Upper lobe of right lung (tissue), 1 donor: ENCODE data around the gene DIP2C. TPM values are rescaled to one million over a fixed set of nuclear protein-coding genes. Genes with fewer than 3 reads are reported as not detected.

Source experiments
- ATAC-seq: fragments of 200-7000 bp; cut with Tn5 transposase; one replicate; pipeline ENCODE4 v1.9.1; 2020; ENCODE audit warnings: mild to moderate bottlenecking, moderate library complexity
- DNase-seq: peaks from one replicate; pipeline ENCODE4 v3.0.0-alpha.2; 2020
- H3K27ac ChIP-seq: fragments of 200-600 bp; one replicate; pipeline ENCODE4 v1.8.0; 2022
- H3K27me3 ChIP-seq: fragments of 200-600 bp; one replicate; pipeline ENCODE4 v1.8.0; 2022; ENCODE audit warnings: mild to moderate bottlenecking
- H3K36me3 ChIP-seq: fragments of 200-600 bp; one replicate; pipeline ENCODE4 v1.8.0; 2022
- H3K4me1 ChIP-seq: fragments of 200-600 bp; one replicate; pipeline ENCODE4 v1.8.0; 2022
- H3K4me3 ChIP-seq: fragments of 200-600 bp; one replicate; pipeline ENCODE4 v1.8.0; 2022; ENCODE audit warnings: mild to moderate bottlenecking
- H3K9me3 ChIP-seq: fragments of 200-600 bp; one replicate; pipeline ENCODE4 v1.8.0; 2022
- CTCF ChIP-seq: fragments of 200-600 bp; IDR thresholded peaks from one replicate; pipeline ENCODE4 v1.8.0; 2022; ENCODE audit warnings: antibody characterized with exemption
- intact Hi-C: fragments of 100-400 bp; cut with DNase I; formaldehyde crosslinking; loops from one replicate; pipeline ENCODE4 v1.11.0; 2022
- total RNA-seq: library from RNA; stranded (reverse); fragmentation: NEBNext Ultra II Directional; extraction: Animal tissue kit (Norgen Biotek cat#: 25700); gene quantifications from one replicate; pipeline ENCODE4 v1.2.1, GENCODE V29; 2021
- donor health status: DM: no; HTN: yes; CAD: no; lungs with severe emphysema.

The DIP2C gene
- total RNA-seq, 1 donor from 2014 or later, result 17.3 TPM

GRCh38 chr10:441659-442058 is 247.8 kb downstream of the DIP2C start:
- H3K9me3 ChIP-seq, result no peaks in the 10 kb centered on the region
- no peaks in the 10 kb centered on the region for H3K4me1 ChIP-seq
- intact Hi-C loops, result no loop called here
- no peaks in the 10 kb centered on the region for H3K27me3 ChIP-seq
- H3K27ac ChIP-seq, result no peak overlapping the region
- no peak overlapping the region for H3K4me3 ChIP-seq
- DNase-seq (no peak), ATAC-seq (no peak)
- TF ChIP-seq CTCF, result no peak
- no peaks in the 10 kb centered on the region for H3K36me3 ChIP-seq

- Histone ChIP-seq H3K27me3 (no peaks in the 10 kb centered on the region), H3K27ac (no peak overlapping the region), H3K4me1 (no peaks in the 10 kb centered on the region), H3K9me3 (no peaks in the 10 kb centered on the region), H3K4me3 (no peak overlapping the region), H3K36me3 (no peaks in the 10 kb centered on the region)
- intact Hi-C loops, result no loop called here
- no peak for DNase-seq
- no peak for ATAC-seq
- TF ChIP-seq CTCF, result no peak
Measured at GRCh38 chr10:440127-440526, 249.3 kb downstream of the DIP2C start.

GRCh38 chr10:437698-438490 is 251.6 kb downstream of the DIP2C start:
- Histone ChIP-seq H3K27ac (no peak overlapping the region), H3K9me3 (no peaks in the 10 kb centered on the region), H3K36me3 (no peaks in the 10 kb centered on the region), H3K27me3 (no peaks in the 10 kb centered on the region), H3K4me1 (no peaks in the 10 kb centered on the region), H3K4me3 (no peak overlapping the region)
- no peak for TF ChIP-seq CTCF
- intact Hi-C loops, result no loop called here
- DNase-seq, result no peak
- ATAC-seq, result no peak

GRCh38 chr10:436911-437665 is 252.4 kb downstream of the DIP2C start:
- TF ChIP-seq CTCF, result no peak
- DNase-seq (no peak), ATAC-seq (no peak)
- no peaks in the 10 kb centered on the region for H3K27me3 ChIP-seq
- no peaks in the 10 kb centered on the region for H3K9me3 ChIP-seq
- H3K4me3 ChIP-seq, result no peak overlapping the region
- no peaks in the 10 kb centered on the region for H3K36me3 ChIP-seq
- H3K4me1 ChIP-seq, result no peaks in the 10 kb centered on the region
- intact Hi-C loops, result no loop called here
- no peak overlapping the region for H3K27ac ChIP-seq

- Histone ChIP-seq H3K9me3 (no peaks in the 10 kb centered on the region), H3K27ac (no peak overlapping the region)
- no peak for ATAC-seq
Measured at GRCh38 chr10:436013-436697, 253.3 kb downstream of the DIP2C start.

More at GRCh38 chr10:436013-436697, 253.3 kb downstream of the DIP2C start:
- no peaks in the 10 kb centered on the region for H3K4me1 ChIP-seq
- H3K27me3 ChIP-seq, result no peaks in the 10 kb centered on the region
- no peaks in the 10 kb centered on the region for H3K36me3 ChIP-seq
- no peak for DNase-seq
- H3K4me3 ChIP-seq, result no peak overlapping the region
- intact Hi-C loops, result no loop called here
- TF ChIP-seq CTCF, result no peak
